ENCODE data around the gene KLHL29. TPM values are rescaled to one million over a fixed set of nuclear protein-coding genes. Genes with fewer than 3 reads are reported as not detected.

Gene KLHL29
- total RNA-seq, 1 experiment from 2014 or later, result 3.8 TPM

- no peak overlapping the region for H3K4me3 ChIP-seq (ENCODE audit: low read length)
- no peaks in the 10 kb centered on the region for H3K79me2 ChIP-seq (ENCODE audit: low read length)
- H3K4me2 ChIP-seq (ENCODE audit: low read depth, low read length, poor library complexity, severe bottlenecking), result no peak overlapping the region
- H3K27me3 ChIP-seq (ENCODE audit: low read length), result no peaks in the 10 kb centered on the region
- H3K9me2 ChIP-seq (replicated peaks; ENCODE audit: insufficient read depth, low read length), result no peaks in the 10 kb centered on the region
- no peaks in the 10 kb centered on the region for H3K36me3 ChIP-seq (ENCODE audit: insufficient read depth, low read length)
- H3K27ac ChIP-seq (ENCODE audit: low read length), result no peak overlapping the region
- peaks cover 3% of the 10 kb centered on the region; the same call in 1 of the 2 replicates for H3K9me3 ChIP-seq (ENCODE audit: low read length)
- no peak for DNase-seq
- peaks cover 6% of the 10 kb centered on the region; the same call in 1 of the 2 replicates for H4K20me1 ChIP-seq (ENCODE audit: insufficient read depth, low read depth, low read length)
- H2AFZ ChIP-seq (ENCODE audit: low read length), result no peak overlapping the region
- no peak overlapping the region for H3K9ac ChIP-seq (ENCODE audit: low read length)
- peaks cover 34% of the 10 kb centered on the region for H3K4me1 ChIP-seq (ENCODE audit: low read length)
Observed at GRCh38 chr2:23446916-23447315, 61.9 kb downstream of the KLHL29 start.

DNA sequence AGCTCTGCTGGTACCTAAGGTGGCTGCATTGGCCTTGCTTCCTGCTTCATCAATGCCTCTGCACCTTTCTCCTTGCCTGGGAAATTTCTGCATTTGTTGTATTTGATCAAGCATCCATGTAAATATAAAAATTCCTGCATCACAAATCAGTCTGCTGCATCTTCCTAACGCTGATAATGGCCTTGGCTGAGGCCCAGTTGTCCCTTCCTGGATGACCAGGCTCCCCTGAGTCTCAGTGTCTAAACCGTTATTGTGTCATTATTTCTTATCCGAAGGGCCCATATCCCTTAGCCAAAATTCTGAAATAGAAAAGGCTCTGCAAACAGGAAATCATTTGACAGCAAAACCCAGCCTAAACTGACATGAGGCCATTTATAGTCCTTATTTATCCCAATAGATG, 62.4 kb downstream of the KLHL29 start:
- no peak overlapping the region for H2AFZ ChIP-seq (ENCODE audit: low read length)
- no peaks in the 10 kb centered on the region for H3K9me3 ChIP-seq (ENCODE audit: low read length)
- H3K4me3 ChIP-seq (ENCODE audit: low read length), result no peak overlapping the region
- no peak overlapping the region for H3K4me2 ChIP-seq (ENCODE audit: low read depth, low read length, poor library complexity, severe bottlenecking)
- DNase-seq, result no peak
- H4K20me1 ChIP-seq (ENCODE audit: insufficient read depth, low read depth, low read length), result peaks cover 6% of the 10 kb centered on the region; the same call in 1 of the 2 replicates
- H3K4me1 ChIP-seq (ENCODE audit: low read length), result peaks cover 36% of the 10 kb centered on the region
- H3K79me2 ChIP-seq (ENCODE audit: low read length), result no peaks in the 10 kb centered on the region
- no peak overlapping the region for H3K27ac ChIP-seq (ENCODE audit: low read length)
- H3K36me3 ChIP-seq (ENCODE audit: insufficient read depth, low read length), result no peaks in the 10 kb centered on the region
- H3K9ac ChIP-seq (ENCODE audit: low read length), result no peak overlapping the region
- no peaks in the 10 kb centered on the region for H3K27me3 ChIP-seq (ENCODE audit: low read length)
- H3K9me2 ChIP-seq (replicated peaks; ENCODE audit: insufficient read depth, low read length), result no peaks in the 10 kb centered on the region

DNA sequence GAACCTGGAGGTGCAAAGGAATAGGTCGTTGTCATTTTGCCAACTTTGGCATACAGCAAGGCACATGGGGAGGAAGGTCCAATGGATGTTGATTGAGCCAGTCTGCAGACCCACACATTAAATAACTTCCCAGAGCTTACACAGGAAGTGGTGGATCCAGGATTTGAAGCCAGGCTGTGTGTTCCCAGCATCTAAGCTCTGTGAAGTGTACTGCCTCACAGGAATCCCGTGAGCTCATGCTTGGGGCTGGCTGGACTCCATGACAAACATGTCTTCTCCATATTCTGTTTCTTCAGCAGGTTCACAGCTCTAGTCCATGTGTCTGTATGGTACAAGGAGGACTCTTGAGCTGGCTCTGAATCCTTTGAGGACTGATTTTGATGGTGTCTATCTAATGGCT, 63.9 kb downstream of the KLHL29 start:
- H4K20me1 ChIP-seq (ENCODE audit: insufficient read depth, low read depth, low read length), result peaks cover 11% of the 10 kb centered on the region; the same call in 1 of the 2 replicates
- no peak overlapping the region for H3K9ac ChIP-seq (ENCODE audit: low read length)
- no peak for DNase-seq
- peak overlapping the region; percentile 41 for H3K4me2 ChIP-seq (ENCODE audit: low read depth, low read length, poor library complexity, severe bottlenecking)
- H3K36me3 ChIP-seq (ENCODE audit: insufficient read depth, low read length), result no peaks in the 10 kb centered on the region
- H2AFZ ChIP-seq (ENCODE audit: low read length), result no peak overlapping the region
- no peaks in the 10 kb centered on the region for H3K27me3 ChIP-seq (ENCODE audit: low read length)
- H3K27ac ChIP-seq (ENCODE audit: low read length), result no peak overlapping the region
- H3K4me3 ChIP-seq (ENCODE audit: low read length), result no peak overlapping the region
- no peaks in the 10 kb centered on the region for H3K79me2 ChIP-seq (ENCODE audit: low read length)
- H3K9me2 ChIP-seq (replicated peaks; ENCODE audit: insufficient read depth, low read length), result no peaks in the 10 kb centered on the region
- H3K9me3 ChIP-seq (ENCODE audit: low read length), result no peaks in the 10 kb centered on the region
- H3K4me1 ChIP-seq (ENCODE audit: low read length), result peaks cover 39% of the 10 kb centered on the region

GRCh38 chr2:23449413-23449812, 64.4 kb downstream of the KLHL29 start:
- Histone ChIP-seq H3K36me3 (ENCODE audit: insufficient read depth, low read length) (no peaks in the 10 kb centered on the region), H3K4me1 (ENCODE audit: low read length) (peaks cover 39% of the 10 kb centered on the region), H3K9ac (ENCODE audit: low read length) (no peak overlapping the region), H3K27me3 (ENCODE audit: low read length) (no peaks in the 10 kb centered on the region), H3K79me2 (ENCODE audit: low read length) (no peaks in the 10 kb centered on the region), H3K27ac (ENCODE audit: low read length) (no peak overlapping the region), H3K9me2 (replicated peaks; ENCODE audit: insufficient read depth, low read length) (no peaks in the 10 kb centered on the region), H2AFZ (ENCODE audit: low read length) (no peak overlapping the region), H4K20me1 (ENCODE audit: insufficient read depth, low read depth, low read length) (peaks cover 12% of the 10 kb centered on the region; the same call in 1 of the 2 replicates), H3K4me3 (ENCODE audit: low read length) (no peak overlapping the region), H3K9me3 (ENCODE audit: low read length) (no peaks in the 10 kb centered on the region), H3K4me2 (ENCODE audit: low read depth, low read length, poor library complexity, severe bottlenecking) (peak overlapping the region; percentile 41)
- peak; percentile 72 for DNase-seq

DNA sequence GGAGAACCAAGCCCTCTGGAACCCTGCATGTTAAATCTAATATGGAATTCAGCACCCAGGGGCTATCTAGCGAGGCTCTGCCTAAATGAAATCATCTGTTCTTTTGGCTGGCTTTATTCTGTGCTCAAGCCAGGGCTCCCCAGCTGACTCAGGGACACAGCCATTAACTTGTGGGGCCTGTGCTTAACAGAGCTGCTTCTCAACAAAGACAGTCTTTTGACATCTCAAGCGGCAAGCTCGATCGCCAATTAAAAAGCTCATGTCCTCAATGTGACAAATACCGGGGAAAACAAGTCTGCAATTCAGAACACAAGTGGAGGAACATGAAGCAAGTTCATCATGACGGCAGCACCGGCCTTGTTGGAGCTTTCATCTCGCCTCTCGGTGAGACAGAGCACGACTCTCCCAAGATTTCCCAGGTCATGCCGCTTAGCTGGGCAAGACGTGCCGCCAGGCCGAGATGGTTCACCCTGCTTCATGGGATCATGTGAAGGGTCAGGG, 64.9 kb downstream of the KLHL29 start:
- Histone ChIP-seq H3K27ac (ENCODE audit: low read length) (no peak overlapping the region), H3K4me3 (ENCODE audit: low read length) (no peak overlapping the region), H4K20me1 (ENCODE audit: insufficient read depth, low read depth, low read length) (peaks cover 12% of the 10 kb centered on the region; the same call in 1 of the 2 replicates), H3K9me2 (replicated peaks; ENCODE audit: insufficient read depth, low read length) (no peaks in the 10 kb centered on the region), H3K4me1 (ENCODE audit: low read length) (peaks cover 39% of the 10 kb centered on the region), H3K27me3 (ENCODE audit: low read length) (no peaks in the 10 kb centered on the region), H3K9ac (ENCODE audit: low read length) (no peak overlapping the region), H3K4me2 (ENCODE audit: low read depth, low read length, poor library complexity, severe bottlenecking) (no peak overlapping the region), H3K9me3 (ENCODE audit: low read length) (no peaks in the 10 kb centered on the region), H3K79me2 (ENCODE audit: low read length) (no peaks in the 10 kb centered on the region), H3K36me3 (ENCODE audit: insufficient read depth, low read length) (no peaks in the 10 kb centered on the region), H2AFZ (ENCODE audit: low read length) (no peak overlapping the region)
- no peak for DNase-seq

GRCh38 chr2:23452372-23452771, 67.4 kb downstream of the KLHL29 start:
- H4K20me1 ChIP-seq (ENCODE audit: insufficient read depth, low read depth, low read length), result peaks cover 23% of the 10 kb centered on the region; the same call in 1 of the 2 replicates
- no peak overlapping the region for H3K4me2 ChIP-seq (ENCODE audit: low read depth, low read length, poor library complexity, severe bottlenecking)
- H2AFZ ChIP-seq (ENCODE audit: low read length), result no peak overlapping the region

GRCh38 chr2:23452853-23453420, 68.0 kb downstream of the KLHL29 start:
- Histone ChIP-seq H3K4me1 (ENCODE audit: low read length) (peaks cover 26% of the 10 kb centered on the region), H3K9me3 (ENCODE audit: low read length) (no peaks in the 10 kb centered on the region), H3K4me2 (ENCODE audit: low read depth, low read length, poor library complexity, severe bottlenecking) (no peak overlapping the region), H2AFZ (ENCODE audit: low read length) (no peak overlapping the region), H3K27me3 (ENCODE audit: low read length) (no peaks in the 10 kb centered on the region), H4K20me1 (ENCODE audit: insufficient read depth, low read depth, low read length) (peaks cover 23% of the 10 kb centered on the region; the same call in 1 of the 2 replicates), H3K9ac (ENCODE audit: low read length) (no peak overlapping the region), H3K79me2 (ENCODE audit: low read length) (no peaks in the 10 kb centered on the region), H3K27ac (ENCODE audit: low read length) (no peak overlapping the region), H3K4me3 (ENCODE audit: low read length) (no peak overlapping the region), H3K9me2 (replicated peaks; ENCODE audit: insufficient read depth, low read length) (no peaks in the 10 kb centered on the region), H3K36me3 (ENCODE audit: insufficient read depth, low read length) (no peaks in the 10 kb centered on the region)
- DNase-seq, result no peak

More at GRCh38 chr2:23452372-23452771, 67.4 kb downstream of the KLHL29 start:
- H3K79me2 ChIP-seq (ENCODE audit: low read length), result no peaks in the 10 kb centered on the region
- H3K36me3 ChIP-seq (ENCODE audit: insufficient read depth, low read length), result no peaks in the 10 kb centered on the region
- H3K4me1 ChIP-seq (ENCODE audit: low read length), result peaks cover 29% of the 10 kb centered on the region
- H3K9ac ChIP-seq (ENCODE audit: low read length), result no peak overlapping the region
- no peaks in the 10 kb centered on the region for H3K9me3 ChIP-seq (ENCODE audit: low read length)
- H3K4me3 ChIP-seq (ENCODE audit: low read length), result no peak overlapping the region
- no peaks in the 10 kb centered on the region for H3K9me2 ChIP-seq (replicated peaks; ENCODE audit: insufficient read depth, low read length)
- no peak overlapping the region for H3K27ac ChIP-seq (ENCODE audit: low read length)
- H3K27me3 ChIP-seq (ENCODE audit: low read length), result no peaks in the 10 kb centered on the region
- DNase-seq, result no peak

DNA sequence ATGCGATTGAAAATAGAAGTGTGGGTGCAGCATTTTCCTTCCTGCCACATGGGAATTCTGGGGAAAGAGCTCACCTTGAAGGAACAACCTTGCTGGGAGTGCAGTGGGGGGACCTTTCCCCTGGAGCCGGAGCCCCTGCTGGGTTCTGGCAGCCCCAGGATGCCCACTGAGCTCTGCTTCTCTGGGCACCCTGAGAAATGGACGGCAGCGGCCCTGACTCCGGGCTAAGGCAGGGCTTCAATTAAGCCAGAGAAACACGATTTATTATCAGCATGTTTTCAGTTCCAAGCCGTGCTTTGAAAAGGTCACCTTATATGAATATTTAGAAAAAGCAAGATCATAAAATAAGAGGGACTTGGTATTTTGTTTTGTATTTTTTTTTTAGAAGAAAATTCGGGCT, 68.5 kb downstream of the KLHL29 start:
- Histone ChIP-seq H3K9me2 (replicated peaks; ENCODE audit: insufficient read depth, low read length) (no peaks in the 10 kb centered on the region), H3K4me3 (ENCODE audit: low read length) (no peak overlapping the region), H3K79me2 (ENCODE audit: low read length) (no peaks in the 10 kb centered on the region), H2AFZ (ENCODE audit: low read length) (no peak overlapping the region), H3K36me3 (ENCODE audit: insufficient read depth, low read length) (no peaks in the 10 kb centered on the region), H3K9me3 (ENCODE audit: low read length) (no peaks in the 10 kb centered on the region), H3K27me3 (ENCODE audit: low read length) (no peaks in the 10 kb centered on the region), H3K4me2 (ENCODE audit: low read depth, low read length, poor library complexity, severe bottlenecking) (no peak overlapping the region), H3K27ac (ENCODE audit: low read length) (no peak overlapping the region), H4K20me1 (ENCODE audit: insufficient read depth, low read depth, low read length) (peaks cover 23% of the 10 kb centered on the region; the same call in 1 of the 2 replicates), H3K9ac (ENCODE audit: low read length) (no peak overlapping the region), H3K4me1 (ENCODE audit: low read length) (peaks cover 21% of the 10 kb centered on the region)
- no peak for DNase-seq
